HCT116 (cell line): Measurements from ENCODE around the gene ACOX3.

Experiments
- ATF3 ChIP-seq: IDR thresholded peaks from 2 replicates; pipeline ENCODE4 v1.6.1; 2012
- CTCF ChIP-seq, 3 experiments: fragments of 200-600 bp in 1 of 3; sonication (generic) in 1 of 3; IDR thresholded peaks in 2 of 3; conservative IDR thresholded peaks in 1 of 3; 2 replicates each; pipeline ENCODE4 v1.5.1; 2012 to 2017; ENCODE audit warnings: low read depth in 2 of 3, low read length in 2 of 3, antibody characterized with exemption in 1 of 3, borderline replicate concordance in 1 of 3, control low read depth in 1 of 3, mild to moderate bottlenecking in 1 of 3, mixed read lengths in 1 of 3, mixed run types in 1 of 3, moderate library complexity in 1 of 3; ENCODE audit not compliant: insufficient read depth in 1 of 3
- MAX ChIP-seq: IDR thresholded peaks from 2 replicates; pipeline ENCODE4 v1.6.1; 2012
- POLR2A ChIP-seq: IDR thresholded peaks from 2 replicates; pipeline ENCODE4 v1.7.0; 2011; ENCODE audit warnings: borderline replicate concordance; ENCODE audit not compliant: insufficient read depth, insufficient read length; ENCODE audit errors: extremely low read depth
- POLR2AphosphoS5 ChIP-seq: IDR thresholded peaks from 2 replicates; pipeline ENCODE4 v1.6.1; 2011; ENCODE audit warnings: mild to moderate bottlenecking, low read depth, low read length, moderate library complexity
- SIN3A ChIP-seq: IDR thresholded peaks from 2 replicates; pipeline ENCODE4 v1.6.1; 2012; ENCODE audit warnings: low read depth
- SRF ChIP-seq: IDR thresholded peaks from 2 replicates; pipeline ENCODE4 v1.6.1; 2012; ENCODE audit warnings: low read depth
- YY1 ChIP-seq: IDR thresholded peaks from 2 replicates; pipeline ENCODE4 v1.6.1; 2011; ENCODE audit warnings: low read length, low read depth, moderate library complexity, mild to moderate bottlenecking; ENCODE audit not compliant: insufficient replicate concordance; ENCODE audit errors: extremely low read depth
- ZNF274 ChIP-seq: fragments of 200-500 bp; sonication (Bioruptor generic); IDR thresholded peaks from 2 replicates; pipeline ENCODE4 v1.6.1; 2014; ENCODE audit warnings: mild to moderate bottlenecking, low read depth, low read length, inconsistent platforms

- TF ChIP-seq POLR2A (no peak), ZNF274 (no peak), YY1 (no peak), MAX (no peak), CTCF (IDR thresholded peaks at IDR 0.05 in 2 of 3, conservative IDR thresholded peaks at IDR 0.05 in 1 of 3; ENCODE audit: borderline replicate concordance in 1 of 3, insufficient read depth in 1 of 3, low read depth in 2 of 3, low read length in 2 of 3) (no peak), POLR2AphosphoS5 (no peak), SRF (no peak), ATF3 (no peak), SIN3A (no peak)
These were observed 90.2 kb downstream of the ACOX3 start for GRCh38 chr4:8350352-8350751.
